HepG2 (cell line): ENCODE data around the gene SF3A2. TPM values are rescaled to one million over a fixed set of nuclear protein-coding genes. Genes with fewer than 3 reads are reported as not detected.

Experiments
- ATAC-seq: fragments of 200-7000 bp; cut with Tn5 transposase; 3 replicates; pipeline ENCODE4 v1.9.1; 2020; ENCODE audit warnings: mild to moderate bottlenecking, moderate library complexity
- BruUV-seq: library from RNA; stranded (reverse); fragments of 400-500 nt; replicated peaks from 2 replicates; lab custom pipeline; 2021; lab: Mats Ljungman, UMichigan
- CTCF ChIA-PET: fragments of 300-600 bp; formaldehyde crosslinking; extraction: SDS; loops from one replicate; lab custom pipeline; 2021; ENCODE audit warnings: low total read pairs, inconsistent platforms, low intra/inter-chr PET ratio; lab: Yijun Ruan, JAX
- POLR2A ChIA-PET: fragments of 350-600 bp; sonication (Branson Sonifier 250); formaldehyde crosslinking; loops from one replicate; lab custom pipeline; 2020; ENCODE audit warnings: antibody characterized with exemption, inconsistent platforms; lab: Yijun Ruan, JAX
- DNase-seq: peaks from one replicate; pipeline ENCODE4 v3.0.0-alpha.2; 2015; ENCODE audit warnings: low spot score
- FAIRE-seq: peaks from 3 replicates; lab custom pipeline; 2011; peaks lifted over from hg19 to GRCh38; lab: Jason Lieb, UNC
- H2AFZ ChIP-seq: one replicate; pipeline ENCODE4 v1.6.1; 2011; ENCODE audit warnings: low read length, inconsistent platforms
- H3K27ac ChIP-seq: fragments of 300-600 bp; 3 replicates; pipeline ENCODE4 v1.8.0; 2011; ENCODE audit warnings: mixed run types, mild to moderate bottlenecking, mixed read lengths, low read length, inconsistent platforms; ENCODE audit not compliant: insufficient read depth; ENCODE audit errors: extremely low read length
- H3K27me3 ChIP-seq, 2 experiments: fragments of 200-600 bp in 1 of 2; 2 replicates in 1 of 2; 3 replicates in 1 of 2; pipeline versions ENCODE4 v1.6.0 to v1.8.0; 2011; ENCODE audit warnings: low read length in 2 of 2, mild to moderate bottlenecking in 2 of 2, moderate library complexity in 2 of 2, inconsistent platforms in 1 of 2; ENCODE audit not compliant: insufficient read depth in 2 of 2, control insufficient read depth in 1 of 2
- H3K36me3 ChIP-seq, 2 experiments: fragments of 200-600 bp in 1 of 2; replicated peaks in 1 of 2; 2 replicates in 1 of 2; 3 replicates in 1 of 2; pipeline versions ENCODE4 v1.5.1 to v1.8.0; 2011; ENCODE audit warnings: low read length in 2 of 2, inconsistent platforms in 1 of 2; ENCODE audit not compliant: insufficient read depth in 2 of 2, control insufficient read depth in 1 of 2
- H3K4me1 ChIP-seq: 2 replicates; pipeline ENCODE4 v1.5.1; 2012; ENCODE audit warnings: low read length, inconsistent platforms; ENCODE audit not compliant: insufficient read depth
- H3K4me2 ChIP-seq: 2 replicates; pipeline ENCODE4 v1.6.0; 2011; ENCODE audit warnings: low read depth, low read length, inconsistent platforms
- H3K4me3 ChIP-seq, 3 experiments: fragments of 200-600 bp in 1 of 3; sonication (generic), shearing (Covaris generic) in 1 of 3; replicated peaks in 1 of 3; 2 replicates each; pipeline ENCODE4 v1.5.1; 2011 to 2016; ENCODE audit warnings: low read length in 3 of 3, inconsistent platforms in 2 of 3, low read depth in 2 of 3, mild to moderate bottlenecking in 2 of 3, control low read depth in 1 of 3, mixed read lengths in 1 of 3; ENCODE audit not compliant: insufficient read depth in 1 of 3
- H3K79me2 ChIP-seq: one replicate; pipeline ENCODE4 v1.6.1; 2011; ENCODE audit warnings: low read length, inconsistent platforms; ENCODE audit not compliant: insufficient read depth
- H3K9ac ChIP-seq: 2 replicates; pipeline ENCODE4 v1.6.0; 2011; ENCODE audit warnings: mild to moderate bottlenecking, low read depth, low read length, inconsistent platforms; ENCODE audit not compliant: insufficient read depth
- H3K9me3 ChIP-seq: 2 replicates; pipeline ENCODE4 v1.5.1; 2012; ENCODE audit warnings: mild to moderate bottlenecking, low read length
- H4K20me1 ChIP-seq: 2 replicates; pipeline ENCODE4 v1.6.0; 2011; ENCODE audit warnings: inconsistent platforms, mild to moderate bottlenecking, low read length, moderate library complexity; ENCODE audit not compliant: insufficient read depth
- GTF2F1 ChIP-seq: fragments of 150-350 bp; IDR thresholded peaks from 2 replicates; pipeline ENCODE4 v1.6.1; 2014; ENCODE audit warnings: low read length
- HDAC1 ChIP-seq: sonication (generic); formaldehyde crosslinking; IDR thresholded peaks from 2 replicates; pipeline ENCODE4 v1.5.1; 2020; ENCODE audit warnings: mild to moderate bottlenecking, missing genetic modification reagents
- KLF12 ChIP-seq: sonication (generic); formaldehyde crosslinking; IDR thresholded peaks from 2 replicates; pipeline ENCODE4 v1.4.0; 2020; ENCODE audit warnings: missing genetic modification reagents, borderline replicate concordance
- MTF2 ChIP-seq: sonication (generic); formaldehyde crosslinking; IDR thresholded peaks from 2 replicates; pipeline ENCODE4 v1.5.0; 2020; ENCODE audit warnings: missing genetic modification reagents, borderline replicate concordance
- NFKB2 ChIP-seq: sonication (generic); formaldehyde crosslinking; IDR thresholded peaks from 2 replicates; pipeline ENCODE4 v1.4.0; 2020; ENCODE audit warnings: missing genetic modification reagents, borderline replicate concordance
- TOPORS ChIP-seq: sonication (generic); formaldehyde crosslinking; IDR thresholded peaks from 2 replicates; pipeline ENCODE4 v1.8.0; 2023; ENCODE audit warnings: mild to moderate bottlenecking, missing genetic modification reagents
- ZFP90 ChIP-seq: sonication (generic); formaldehyde crosslinking; IDR thresholded peaks from 2 replicates; pipeline ENCODE4 v1.8.0; 2022; ENCODE audit warnings: missing genetic modification reagents, mild to moderate bottlenecking, inconsistent platforms, borderline replicate concordance
- ZNF142 ChIP-seq: sonication (generic); formaldehyde crosslinking; IDR thresholded peaks from 2 replicates; pipeline ENCODE4 v1.4.0; 2020; ENCODE audit warnings: missing genetic modification reagents
- ZNF451 ChIP-seq: sonication (generic); formaldehyde crosslinking; IDR thresholded peaks from 2 replicates; pipeline ENCODE4 v1.5.0; 2020; ENCODE audit warnings: mild to moderate bottlenecking, missing genetic modification reagents
- ZNF619 ChIP-seq: sonication (generic); formaldehyde crosslinking; IDR thresholded peaks from 2 replicates; pipeline ENCODE4 v1.4.0; 2020; ENCODE audit warnings: mild to moderate bottlenecking, missing genetic modification reagents
- ZNF629 ChIP-seq: sonication (generic); formaldehyde crosslinking; conservative IDR thresholded peaks from 2 replicates; pipeline ENCODE4 v1.5.0; 2020; ENCODE audit warnings: missing genetic modification reagents
- ZNF704 ChIP-seq: sonication (generic); formaldehyde crosslinking; IDR thresholded peaks from 2 replicates; pipeline ENCODE4 v1.8.1; 2023; ENCODE audit warnings: mild to moderate bottlenecking, inconsistent platforms, moderate library complexity, missing genetic modification reagents, borderline replicate concordance
- ZNF775 ChIP-seq: sonication (generic); formaldehyde crosslinking; IDR thresholded peaks from 2 replicates; pipeline ENCODE4 v1.4.0; 2020; ENCODE audit warnings: missing genetic modification reagents, mild to moderate bottlenecking, moderate library complexity, borderline replicate concordance
- ZNF839 ChIP-seq: sonication (generic); formaldehyde crosslinking; IDR thresholded peaks from 2 replicates; pipeline ENCODE4 v1.4.0; 2020; ENCODE audit warnings: missing genetic modification reagents, mild to moderate bottlenecking, borderline replicate concordance
- WGBS: methylation state at CpG from one replicate; pipeline ENCODE4 v1.1.6; 2017; ENCODE audit warnings: low lambda C conversion rate; 5-methylcytosine and 5-hydroxymethylcytosine counted together
- in situ Hi-C: cut with HindIII; loops from 2 replicates; pipeline ENCODE4 v1.10.0; 2017; ENCODE audit warnings: low pct_unique_long_range_greater_than_20kb; ENCODE audit not compliant: extremely low pct_ligation_motif_present
- intact Hi-C: fragments of 100-400 bp; cut with micrococcal nuclease; formaldehyde crosslinking; loops from one replicate; pipeline ENCODE4 v1.10.0; 2022; ENCODE audit not compliant: unreplicated experiment
- polyA plus RNA-seq, 8 experiments: library from polyadenylated mRNA; depleted of rRNA in 3 of 8; stranded (reverse) in 7 of 8; unstranded in 1 of 8; fragments of >200 nt; fragmentation: Illumina TruSeq in 4 of 8; extraction: Trizol in 4 of 8; gene quantifications; 2 replicates each; pipeline versions ENCODE4 v1.2.1 to v1.2.3, GENCODE V29; 2011 to 2016; ENCODE audit warnings: low read depth in 4 of 8, missing spikeins in 1 of 8, mixed read lengths in 1 of 8; ENCODE audit not compliant: insufficient read depth in 1 of 8
- total RNA-seq, 5 experiments: library from RNA; depleted of rRNA; stranded (reverse); fragments of >200 nt; fragmentation: Illumina TruSeq; extraction: Trizol; gene quantifications; 2 replicates each; pipeline ENCODE4 v1.2.3, GENCODE V29; 2016; ENCODE audit warnings: low read depth in 1 of 5

Gene SF3A2
- total and polyA plus RNA-seq, 2 of the 13 experiments (the other 11 are each of a cell fraction or from before 2014, with no cell fraction given), result 8.6 to 8.8 TPM

GRCh38 chr19:2287585-2288337 lies 51.1 kb downstream of the SF3A2 start:
- peak overlapping the region; percentile 68 for H3K4me2 ChIP-seq
- H3K4me3 ChIP-seq, result peak overlapping the region in 1 of 3 experiments; percentile 53; a peak in 1 of 6 replicates
- intact Hi-C loops (no loop called here), in situ Hi-C loops (no loop called here)
- H3K27ac ChIP-seq, result no peak overlapping the region
- H2AFZ ChIP-seq, result no peak overlapping the region
- WGBS, result 37% methylated on average over 2 of the region's 13 CpGs
- H3K79me2 ChIP-seq, result no peaks in the 10 kb centered on the region
- no peak for DNase-seq
- peaks cover 46% of the 10 kb centered on the region for H3K4me1 ChIP-seq
- CTCF ChIA-PET, result no interaction called here
- FAIRE-seq, result no peak
- H3K27me3 ChIP-seq, result peaks cover 24 to 75% of the 10 kb centered on the region in 2 experiments
- H3K9ac ChIP-seq, result no peak overlapping the region
- ATAC-seq, result no peak
- H3K36me3 ChIP-seq, result no peaks in the 10 kb centered on the region
- no peaks in the 10 kb centered on the region; the same call in 1 of the 2 replicates for H4K20me1 ChIP-seq
- POLR2A ChIA-PET, result no interaction called here
- no TSS peak for BruUV-seq
- no peaks in the 10 kb centered on the region for H3K9me3 ChIP-seq
- TF ChIP-seq ZFP90 (CRISPR knock-in tag) (0 out of 2 replicates have a peak, but pooled peaks have one; percentile 34), MTF2 (CRISPR knock-in tag) (no peak), ZNF775 (no peak), ZNF629 (CRISPR knock-in tag) (peak; percentile 88), TOPORS (CRISPR knock-in tag) (0 out of 2 replicates have a peak, but pooled peaks have one; percentile 42), NFKB2 (CRISPR knock-in tag) (0 out of 2 replicates have a peak, but pooled peaks have one; percentile 8), ZNF142 (CRISPR knock-in tag) (0 out of 2 replicates have a peak, but pooled peaks have one; percentile 35), ZNF839 (CRISPR knock-in tag) (0 out of 2 replicates have a peak, but pooled peaks have one; percentile 32), HDAC1 (CRISPR knock-in tag) (0 out of 2 replicates have a peak, but pooled peaks have one; percentile 8), ZNF704 (CRISPR knock-in tag) (peak; percentile 68; the same call in 1 of the 2 replicates), KLF12 (CRISPR knock-in tag) (0 out of 2 replicates have a peak, but pooled peaks have one; percentile 26), GTF2F1 (no peak), ZNF619 (0 out of 2 replicates have a peak, but pooled peaks have one; percentile 62), ZNF451 (peak; percentile 16; the same call in 1 of the 2 replicates)
